CD4-positive, alpha-beta T cell (primary cell): ENCODE measurements around the gene FMNL3. TPM values are rescaled to one million over a fixed set of nuclear protein-coding genes. Genes with fewer than 3 reads are reported as not detected.

ENCODE experiments used
- ATAC-seq: fragments of 200-7000 bp; cut with Tn5 transposase; one replicate; pipeline ENCODE4 v1.10.0; 2022; ENCODE audit warnings: mild to moderate bottlenecking; ENCODE audit not compliant: poor library complexity
- CTCF ChIA-PET: fragments of 350-600 bp; sonication (Branson Sonifier 250); formaldehyde crosslinking; loops from one replicate; lab custom pipeline; 2021; ENCODE audit warnings: antibody characterized with exemption, inconsistent platforms; lab: Charles Lee
- POLR2A ChIA-PET: fragments of 350-600 bp; sonication (Branson Sonifier 250); formaldehyde crosslinking; loops from one replicate; lab custom pipeline; 2021; ENCODE audit warnings: antibody characterized with exemption, inconsistent platforms; lab: Charles Lee
- DNase-seq, 14 experiments: peaks; one replicate each; pipeline ENCODE4 v3.0.0-alpha.2; 2013 to 2020; ENCODE audit warnings: mixed read lengths in 2 of 14
- H3K27ac ChIP-seq, 2 donors: one replicate each; pipeline versions ENCODE4 v1.5.1 to v1.7.0; 2013; ENCODE audit warnings: low read length in 2 of 2, low read depth in 1 of 2, mild to moderate bottlenecking in 1 of 2
- H3K27me3 ChIP-seq, 2 experiments: 1 replicate in 1 of 2; 2 replicates in 1 of 2; pipeline versions ENCODE4 v1.6.1 to v1.7.0; 2013; ENCODE audit warnings: low read length in 2 of 2, control low read depth in 1 of 2, mild to moderate bottlenecking in 1 of 2, moderate library complexity in 1 of 2; ENCODE audit not compliant: insufficient read depth in 2 of 2, control insufficient read depth in 1 of 2
- H3K36me3 ChIP-seq: one replicate; pipeline ENCODE4 v1.6.1; 2013; ENCODE audit warnings: low read length, control low read depth; ENCODE audit not compliant: insufficient read depth
- H3K4me1 ChIP-seq: one replicate; pipeline ENCODE4 v1.6.1; 2013; ENCODE audit warnings: low read length, control low read depth; ENCODE audit not compliant: insufficient read depth
- H3K4me3 ChIP-seq: one replicate; pipeline ENCODE4 v1.5.1; 2013; ENCODE audit warnings: mild to moderate bottlenecking, low read length, moderate library complexity
- H3K9me3 ChIP-seq, 2 experiments: 1 replicate in 1 of 2; 2 replicates in 1 of 2; pipeline versions ENCODE4 v1.6.1 to v1.7.0; 2013; ENCODE audit warnings: low read length in 2 of 2, mild to moderate bottlenecking in 2 of 2, control low read depth in 1 of 2, moderate library complexity in 1 of 2; ENCODE audit not compliant: control insufficient read depth in 1 of 2, insufficient read depth in 1 of 2
- H3K27ac Mint-ChIP-seq: one replicate; pipeline ENCODE4 v1.8.0; 2020; ENCODE audit warnings: mixed read lengths
- H3K27me3 Mint-ChIP-seq: one replicate; pipeline ENCODE4 v1.8.0; 2021; ENCODE audit warnings: mixed read lengths
- H3K36me3 Mint-ChIP-seq: one replicate; pipeline ENCODE4 v1.8.0; 2021; ENCODE audit warnings: low read depth, mixed read lengths
- H3K4me1 Mint-ChIP-seq: one replicate; pipeline ENCODE4 v1.8.0; 2021; ENCODE audit warnings: low read depth, mixed read lengths
- H3K4me3 Mint-ChIP-seq: one replicate; pipeline ENCODE4 v1.8.0; 2020; ENCODE audit warnings: mild to moderate bottlenecking, mixed read lengths
- H3K9me3 Mint-ChIP-seq: one replicate; pipeline ENCODE4 v1.8.0; 2020; ENCODE audit warnings: mixed read lengths
- CTCF ChIP-seq: fragments of 200-600 bp; IDR thresholded peaks from one replicate; pipeline ENCODE4 v1.8.0; 2022; ENCODE audit warnings: antibody characterized with exemption, mild to moderate bottlenecking
- intact Hi-C, 2 experiments: fragments of 100-400 bp; cut with DNase I in 1 of 2; cut with micrococcal nuclease in 1 of 2; formaldehyde crosslinking; loops; one replicate each; pipeline versions ENCODE4 v1.15.1 to v1.9.0; 2023 to 2025; cut with DNase I, micrococcal nuclease
- total RNA-seq, 174 experiments: library from RNA in 2 of 174; stranded (reverse) in 2 of 174; gene quantifications; one replicate each; pipeline ENCODE4 v1.2.3 and lab custom pipeline; 2021 to 2026

The FMNL3 gene
- total RNA-seq, 2 experiments from 2014 or later, result 33.3 to 34.8 TPM

- H3K27ac Mint-ChIP-seq, result peak overlapping the region; percentile 68
- H3K4me1 ChIP-seq, result peaks cover 55% of the 10 kb centered on the region
- H3K9me3 ChIP-seq, result no peaks in the 10 kb centered on the region
- no peaks in the 10 kb centered on the region for H3K27me3 Mint-ChIP-seq
- peak overlapping the region; percentile 72 for H3K4me3 Mint-ChIP-seq
- ChIA-PET CTCF (interaction anchor here (1.0 to 7.1 kb wide), 9 partner anchors 11 to 80 kb away, joined by 3 to 56 read pairs (median 6); partner anchors contain the start of gene PRPF40B), POLR2A (interaction anchor here (0.7 to 6.9 kb wide), 10 partner anchors 13 to 123 kb away, joined by 3 to 87 read pairs (median 16); partner anchors contain the start of genes PRPF40B and TMBIM6)
- DNase-seq (peak in 7 of 14 experiments; percentile 11 to 78 (median 35)), ATAC-seq (no peak)
- H3K36me3 ChIP-seq, result no peaks in the 10 kb centered on the region
- H3K4me1 Mint-ChIP-seq, result peaks cover 69% of the 10 kb centered on the region
- no peaks in the 10 kb centered on the region for H3K27me3 ChIP-seq
- no peak overlapping the region for H3K4me3 ChIP-seq
- H3K36me3 Mint-ChIP-seq, result no peaks in the 10 kb centered on the region
- H3K27ac ChIP-seq, result no peak overlapping the region
- intact Hi-C loops, result loop anchor here in 1 of 2 experiments (2.0 to 10.0 kb wide), 2 partner anchors 15 to 339 kb away; partner anchors contain the start of gene SPATS2
- no peak for TF ChIP-seq CTCF
- no peaks in the 10 kb centered on the region for H3K9me3 Mint-ChIP-seq
These were observed 3.5 kb downstream of the FMNL3 start for GRCh38 chr12:49703647-49704137.

GRCh38 chr12:49702676-49703215 lies 4.5 kb downstream of the FMNL3 start:
- H3K27ac ChIP-seq, result no peak overlapping the region
- H3K27me3 ChIP-seq, result no peaks in the 10 kb centered on the region
- peak overlapping the region; percentile 38 for H3K4me3 Mint-ChIP-seq
- no peak overlapping the region for H3K4me3 ChIP-seq
- CTCF ChIA-PET, result interaction anchor here (0.9 to 7.1 kb wide), 7 partner anchors 32 to 80 kb away, joined by 3 to 56 read pairs (median 5); partner anchors contain the start of genes PRPF40B and TMBIM6
- peaks cover 78% of the 10 kb centered on the region for H3K4me1 Mint-ChIP-seq
- H3K4me1 ChIP-seq, result peaks cover 57% of the 10 kb centered on the region
- ATAC-seq (no peak), DNase-seq (peak in 1 of 14 experiments; percentile 20)
- peak overlapping the region; percentile 68 for H3K27ac Mint-ChIP-seq
- no peak for TF ChIP-seq CTCF
- no peaks in the 10 kb centered on the region for H3K36me3 ChIP-seq
- POLR2A ChIA-PET, result interaction anchor here (0.6 to 6.9 kb wide), 8 partner anchors 14 to 79 kb away, joined by 3 to 87 read pairs (median 3); partner anchors contain the start of genes PRPF40B and TMBIM6
- no peaks in the 10 kb centered on the region for H3K9me3 Mint-ChIP-seq
- no peaks in the 10 kb centered on the region for H3K36me3 Mint-ChIP-seq
- H3K27me3 Mint-ChIP-seq, result no peaks in the 10 kb centered on the region
- H3K9me3 ChIP-seq, result no peaks in the 10 kb centered on the region
- intact Hi-C loops, result loop anchor here in 1 of 2 experiments (2.0 to 10.0 kb wide), 2 partner anchors 14 to 338 kb away; partner anchors contain the start of gene SPATS2

GRCh38 chr12:49702009-49702408 lies 5.2 kb downstream of the FMNL3 start:
- Histone ChIP-seq H3K4me3 (no peak overlapping the region), H3K9me3 (no peaks in the 10 kb centered on the region), H3K27ac (no peak overlapping the region), H3K4me1 (peaks cover 54% of the 10 kb centered on the region), H3K36me3 (no peaks in the 10 kb centered on the region), H3K27me3 (no peaks in the 10 kb centered on the region)
- Mint-ChIP-seq H3K4me3 (no peak overlapping the region), H3K4me1 (peaks cover 80% of the 10 kb centered on the region), H3K36me3 (no peaks in the 10 kb centered on the region), H3K9me3 (no peaks in the 10 kb centered on the region), H3K27ac (peak overlapping the region; percentile 68), H3K27me3 (no peaks in the 10 kb centered on the region)
- ATAC-seq (no peak), DNase-seq (no peak)
- TF ChIP-seq CTCF, result no peak
- intact Hi-C loops, result loop anchor here in 1 of 2 experiments (2.0 to 10.0 kb wide), 2 partner anchors 13 to 337 kb away; partner anchors contain the start of gene SPATS2
- ChIA-PET CTCF (interaction anchor here (0.9 to 7.1 kb wide), 3 partner anchors 31 to 79 kb away, joined by 3 to 56 read pairs (median 15); partner anchors contain the start of gene PRPF40B), POLR2A (interaction anchor here (1.3 to 6.9 kb wide), 3 partner anchors 30 to 57 kb away, joined by 3 to 87 read pairs (median 12); partner anchors contain the start of gene TMBIM6)
